GM19023 (cell line): ENCODE data around the gene ZDHHC14.

Experiments
- ATAC-seq: cut with Tn5 transposase; IDR thresholded peaks from one replicate; pipeline ENCODE4 v1.9.1; 2021; ENCODE audit warnings: mild to moderate bottlenecking, moderate library complexity; ENCODE audit not compliant: unreplicated experiment

ZDHHC14 gene

GRCh38 chr6:157608221-157609075 is 227.5 kb downstream of the ZDHHC14 start:
- no peak for ATAC-seq

GRCh38 chr6:157609117-157609516 is 228.1 kb downstream of the ZDHHC14 start:
- ATAC-seq: no peak

GRCh38 chr6:157609556-157609955 is 228.6 kb downstream of the ZDHHC14 start:
- no peak for ATAC-seq

- no peak for ATAC-seq
Measured at GRCh38 chr6:157610451-157610999, 229.5 kb downstream of the ZDHHC14 start.

GRCh38 chr6:157611406-157611805 is 230.4 kb downstream of the ZDHHC14 start:
- ATAC-seq: no peak

- ATAC-seq: no peak
Measured at GRCh38 chr6:157613011-157613522, 232.1 kb downstream of the ZDHHC14 start.

- no peak for ATAC-seq
Measured at GRCh38 chr6:157614026-157614568, 233.1 kb downstream of the ZDHHC14 start.

- ATAC-seq: no peak
Measured at GRCh38 chr6:157615420-157615769, 234.4 kb downstream of the ZDHHC14 start.

- ATAC-seq: no peak
Measured at GRCh38 chr6:157615951-157616350, 235.0 kb downstream of the ZDHHC14 start.

GRCh38 chr6:157620944-157621343 is 240.0 kb downstream of the ZDHHC14 start:
- ATAC-seq: no peak

GRCh38 chr6:157621406-157621805 is 240.4 kb downstream of the ZDHHC14 start:
- ATAC-seq: no peak

- ATAC-seq: no peak
Measured at GRCh38 chr6:157622427-157622826, 241.4 kb downstream of the ZDHHC14 start.

GRCh38 chr6:157625111-157625510 is 244.1 kb downstream of the ZDHHC14 start:
- no peak for ATAC-seq

- no peak for ATAC-seq
Measured at GRCh38 chr6:157625764-157626163, 244.8 kb downstream of the ZDHHC14 start.

GRCh38 chr6:157627195-157627966 is 246.4 kb downstream of the ZDHHC14 start:
- ATAC-seq: no peak

GRCh38 chr6:157628463-157628862 is 247.5 kb downstream of the ZDHHC14 start:
- ATAC-seq: no peak

GRCh38 chr6:157629220-157629619 is 248.2 kb downstream of the ZDHHC14 start:
- no peak for ATAC-seq

GRCh38 chr6:157630463-157631080 is 249.6 kb downstream of the ZDHHC14 start:
- no peak for ATAC-seq

GRCh38 chr6:157631412-157631811 is 250.4 kb downstream of the ZDHHC14 start:
- no peak for ATAC-seq

- ATAC-seq: no peak
Measured at GRCh38 chr6:157631838-157632614, 251.0 kb downstream of the ZDHHC14 start.
